GM18505 (cell line): ENCODE data around the gene SEL1L.

Experiments used
- ATAC-seq: cut with Tn5 transposase; IDR thresholded peaks from one replicate; pipeline ENCODE4 v1.9.1; 2021; ENCODE audit not compliant: unreplicated experiment
- POLR2A ChIP-seq: IDR thresholded peaks from 4 replicates; pipeline ENCODE4 v1.6.1; 2011; ENCODE audit warnings: borderline replicate concordance; ENCODE audit not compliant: insufficient read depth, insufficient read length; ENCODE audit errors: extremely low read depth

The SEL1L gene

GRCh38 chr14:81455390-81455789 lies 78.3 kb downstream of the SEL1L start:
- TF ChIP-seq POLR2A: no peak
- peak; percentile 21 for ATAC-seq

- ATAC-seq: peak; percentile 66
- TF ChIP-seq POLR2A: no peak
Measured at GRCh38 chr14:81454572-81455218, 79.0 kb downstream of the SEL1L start.

- peak; percentile 71 for ATAC-seq
- no peak for TF ChIP-seq POLR2A
Measured at GRCh38 chr14:81453166-81453766, 80.4 kb downstream of the SEL1L start.

GRCh38 chr14:81452341-81453133 lies 81.1 kb downstream of the SEL1L start:
- no peak for ATAC-seq
- no peak for TF ChIP-seq POLR2A

GRCh38 chr14:81450976-81451375 lies 82.7 kb downstream of the SEL1L start:
- ATAC-seq: no peak
- no peak for TF ChIP-seq POLR2A

- TF ChIP-seq POLR2A: no peak
- no peak for ATAC-seq
Measured at GRCh38 chr14:81450100-81450531, 83.5 kb downstream of the SEL1L start.

- no peak for TF ChIP-seq POLR2A
- no peak for ATAC-seq
Measured at GRCh38 chr14:81449576-81449975, 84.1 kb downstream of the SEL1L start.

GRCh38 chr14:81449114-81449513 lies 84.5 kb downstream of the SEL1L start:
- TF ChIP-seq POLR2A: no peak
- ATAC-seq: no peak

- no peak for TF ChIP-seq POLR2A
- ATAC-seq: no peak
Measured at GRCh38 chr14:81447021-81447764, 86.5 kb downstream of the SEL1L start.

GRCh38 chr14:81446279-81447007 lies 87.2 kb downstream of the SEL1L start:
- ATAC-seq: no peak
- TF ChIP-seq POLR2A: no peak

- ATAC-seq: no peak
- TF ChIP-seq POLR2A: no peak
Measured at GRCh38 chr14:81441626-81442134, 92.0 kb downstream of the SEL1L start.

- ATAC-seq: no peak
Measured at GRCh38 chr14:81440041-81440440, 93.6 kb downstream of the SEL1L start.

More at GRCh38 chr14:81440041-81440440, 93.6 kb downstream of the SEL1L start:
- no peak for TF ChIP-seq POLR2A
